Erythroblast (primary cell): ENCODE data around the gene RFX8.

Source experiments
- GATA1 ChIP-seq: IDR thresholded peaks from 2 replicates; pipeline ENCODE4 v1.6.1; 2011; ENCODE audit warnings: low read depth, mild to moderate bottlenecking, control low read depth, low read length, moderate library complexity
- POLR2A ChIP-seq: IDR thresholded peaks from 2 replicates; pipeline ENCODE4 v1.6.1; 2011; ENCODE audit warnings: mild to moderate bottlenecking, low read length

GRCh38 chr2:101354420-101355311 is 120.2 kb downstream of the RFX8 start:
- TF ChIP-seq POLR2A (no peak), GATA1 (no peak)
